NB4 (cell line): ENCODE results near the gene TNS2.

ENCODE experiments used
- CTCF ChIP-seq: IDR thresholded peaks from one replicate; pipeline ENCODE4 v1.5.1; 2012; ENCODE audit warnings: low read depth, low read length
- MYC ChIP-seq: IDR thresholded peaks from 2 replicates; pipeline ENCODE4 v1.6.1; 2011; ENCODE audit warnings: low read depth, low read length
- POLR2A ChIP-seq: IDR thresholded peaks from 2 replicates; pipeline ENCODE4 v1.6.1; 2011; ENCODE audit warnings: mild to moderate bottlenecking; ENCODE audit not compliant: insufficient read length; ENCODE audit errors: extremely low read depth
- TF ChIP-seq, protein P1 (sequence below): IDR thresholded peaks from 2 replicates; pipeline ENCODE4 v1.6.1; 2011; ENCODE audit warnings: low read depth, low read length

GRCh38 chr12:53005986-53006809 lies 43.7 kb upstream of the TNS2 start, which contains the start of gene EIF4B:
- no peak for TF ChIP-seq CTCF
- peak; percentile 39 for TF ChIP-seq POLR2A
- peak; percentile 95 for TF ChIP-seq MYC
- TF ChIP-seq, protein P1, sequence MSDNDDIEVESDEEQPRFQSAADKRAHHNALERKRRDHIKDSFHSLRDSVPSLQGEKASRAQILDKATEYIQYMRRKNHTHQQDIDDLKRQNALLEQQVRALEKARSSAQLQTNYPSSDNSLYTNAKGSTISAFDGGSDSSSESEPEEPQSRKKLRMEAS = peak; percentile 95
